NCI-H2107 (cell line): ENCODE results near the gene SND1.

ENCODE experiments used
- DNase-seq: peaks from one replicate; lab custom pipeline; 2025; lab: John Stamatoyannopoulos, UW

Gene SND1

GRCh38 chr7:127683776-127684681, 32.0 kb downstream of the SND1 start:
- DNase-seq = no peak

GRCh38 chr7:127689194-127689772, 37.3 kb downstream of the SND1 start:
- no peak for DNase-seq

GRCh38 chr7:127690337-127690736, 38.3 kb downstream of the SND1 start:
- no peak for DNase-seq

DNA sequence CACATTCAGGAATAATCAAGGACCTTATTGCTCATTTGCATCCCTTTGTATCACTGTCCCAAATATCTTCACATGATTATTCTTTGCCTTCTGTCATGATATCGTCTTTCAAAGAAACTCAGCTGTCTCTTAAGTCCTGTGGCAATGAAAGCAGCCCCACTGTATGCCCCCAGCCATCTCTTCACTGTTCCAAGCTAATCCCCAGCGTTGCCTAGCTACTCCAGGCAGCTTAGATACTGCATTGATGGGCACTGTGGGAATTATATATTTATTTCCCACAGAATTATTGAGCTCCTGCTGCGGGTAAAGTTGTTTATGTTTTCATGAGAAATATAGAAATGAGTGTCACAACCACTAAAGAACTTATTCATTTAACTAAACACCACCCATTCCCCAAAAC, 38.8 kb downstream of the SND1 start:
- DNase-seq = no peak

DNA sequence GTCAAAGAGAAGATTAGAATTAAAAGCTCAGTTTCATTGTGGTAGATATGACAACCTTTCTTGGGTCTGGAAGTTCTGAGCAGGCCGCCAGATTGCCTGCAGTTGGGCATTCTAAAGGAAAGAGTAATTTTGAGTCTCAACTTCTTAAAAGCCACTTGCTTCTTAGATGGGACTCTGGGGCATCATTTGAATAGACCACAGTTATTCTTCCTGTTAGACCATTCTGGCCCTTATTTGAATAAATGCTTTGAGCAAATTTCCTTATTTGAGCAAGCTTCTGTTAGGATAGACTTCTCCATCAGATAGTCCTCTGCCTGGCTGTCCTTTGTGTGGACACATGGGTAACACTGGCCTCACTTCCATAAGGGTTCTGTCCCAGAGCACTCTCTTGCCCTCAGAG, 40.2 kb downstream of the SND1 start:
- no peak for DNase-seq

GRCh38 chr7:127699853-127700252, 47.9 kb downstream of the SND1 start:
- DNase-seq = no peak

DNA sequence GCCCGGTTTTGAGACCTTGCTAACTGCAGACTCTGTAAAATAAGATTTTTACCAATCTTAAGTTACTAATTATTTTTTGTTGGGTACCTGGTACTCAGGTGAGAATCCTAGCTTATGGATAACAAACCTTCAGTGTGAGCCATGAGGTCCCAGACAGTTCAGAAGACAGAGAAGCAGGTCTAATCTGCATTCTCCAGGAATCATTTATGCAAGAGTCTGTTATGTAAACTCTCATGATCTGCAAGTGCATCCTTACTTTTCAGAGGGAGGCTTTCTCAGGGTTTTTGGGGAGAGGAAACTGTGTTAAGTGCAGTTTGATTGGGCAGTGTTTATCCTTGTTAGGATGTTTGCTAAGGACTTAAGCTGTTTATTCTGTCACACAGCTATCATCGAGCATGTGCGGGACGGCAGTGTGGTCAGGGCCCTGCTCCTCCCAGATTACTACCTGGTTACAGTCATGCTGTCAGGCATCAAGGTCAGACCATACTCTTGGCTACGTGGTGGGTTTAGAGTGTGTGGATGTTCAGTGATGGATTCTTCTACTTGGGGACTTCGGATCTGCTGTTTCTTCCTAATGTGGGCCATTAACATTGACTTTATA, 50.2 kb downstream of the SND1 start:
- no peak for DNase-seq

- no peak for DNase-seq
These were observed 50.9 kb downstream of the SND1 start for GRCh38 chr7:127702938-127703337.

DNA sequence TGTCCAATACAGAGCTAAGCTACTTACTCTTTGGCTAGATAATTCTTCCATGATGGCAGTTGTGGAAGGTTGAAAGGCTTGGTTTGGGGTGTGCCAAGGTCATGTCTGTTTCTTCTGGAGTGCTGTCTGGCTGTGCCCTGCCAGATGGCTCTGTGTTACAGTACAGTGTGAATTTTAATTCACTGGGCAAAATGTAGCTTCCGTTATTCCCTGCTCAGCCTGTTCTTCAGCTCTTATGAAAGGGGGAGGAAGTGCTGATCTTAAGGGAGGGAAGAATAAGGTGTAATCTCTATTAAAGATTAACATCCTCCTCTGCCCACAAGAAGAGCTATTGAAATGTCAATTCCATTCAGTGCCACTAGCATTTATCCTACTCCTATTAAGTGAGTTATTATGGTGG, 52.2 kb downstream of the SND1 start:
- DNase-seq = no peak

- no peak for DNase-seq
These were observed 53.5 kb downstream of the SND1 start for GRCh38 chr7:127705461-127705959.

DNA sequence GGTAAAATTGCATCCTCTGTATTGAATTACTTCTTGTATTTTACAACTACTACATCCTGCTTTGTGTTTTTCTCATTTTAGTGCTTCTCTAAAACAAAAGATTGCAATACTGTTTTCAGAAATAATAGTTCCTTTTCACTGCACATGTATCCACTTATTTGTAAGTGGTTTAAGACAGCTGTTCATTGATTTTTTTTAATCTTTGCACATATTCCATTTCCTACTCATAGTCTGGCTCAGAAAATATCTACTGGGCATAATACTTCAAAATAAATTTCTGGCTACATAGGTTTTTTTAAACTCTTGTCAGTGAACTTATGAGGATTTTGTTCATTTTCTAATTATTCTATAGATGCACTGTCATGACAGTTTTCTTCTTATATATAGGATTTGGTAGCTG, 54.8 kb downstream of the SND1 start:
- DNase-seq = no peak

- DNase-seq = no peak
These were observed 56.2 kb downstream of the SND1 start for GRCh38 chr7:127708201-127708600.

DNA sequence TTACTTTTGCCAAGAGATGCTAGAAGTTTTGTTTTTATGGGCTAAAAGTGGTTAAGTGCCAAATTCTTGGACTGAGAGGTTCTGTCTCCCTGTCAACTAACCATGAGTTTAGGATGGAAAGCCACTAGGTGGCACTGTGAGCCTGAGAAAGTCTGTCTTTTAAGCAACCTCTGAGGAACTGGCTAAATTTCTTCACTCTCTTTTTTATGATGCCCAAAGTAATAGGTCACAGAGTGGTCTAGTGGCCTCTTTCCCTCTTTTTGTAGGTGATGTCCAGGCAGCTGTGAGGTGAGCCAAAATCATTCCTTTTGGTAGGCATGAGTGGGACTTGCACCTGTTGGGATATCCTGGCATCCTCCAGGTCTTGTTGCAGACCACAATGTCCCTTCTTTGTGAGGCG, 56.8 kb downstream of the SND1 start:
- peak; percentile 25 for DNase-seq

- DNase-seq = no peak
These were observed 58.6 kb downstream of the SND1 start for GRCh38 chr7:127710635-127711034.

- no peak for DNase-seq
These were observed 59.9 kb downstream of the SND1 start for GRCh38 chr7:127711872-127712271.

DNA sequence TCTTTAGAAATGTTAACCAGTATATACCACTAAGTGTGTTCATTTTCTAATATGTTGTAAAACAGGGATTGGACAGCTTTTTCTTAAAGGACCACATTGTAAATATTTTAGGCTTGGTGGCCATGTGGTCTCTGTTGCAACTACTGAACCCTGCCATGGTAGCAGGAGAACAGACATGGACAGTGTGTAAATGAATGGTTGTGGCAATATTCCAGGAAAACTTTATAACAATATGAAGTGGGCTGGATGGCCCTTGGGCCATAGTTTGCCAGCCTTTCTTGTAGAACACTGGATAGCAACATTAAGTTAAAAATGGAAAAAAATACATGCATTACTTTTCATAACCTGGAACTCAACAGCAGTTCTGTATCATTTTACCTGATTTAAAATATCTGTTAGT, 61.0 kb downstream of the SND1 start:
- no peak for DNase-seq

DNA sequence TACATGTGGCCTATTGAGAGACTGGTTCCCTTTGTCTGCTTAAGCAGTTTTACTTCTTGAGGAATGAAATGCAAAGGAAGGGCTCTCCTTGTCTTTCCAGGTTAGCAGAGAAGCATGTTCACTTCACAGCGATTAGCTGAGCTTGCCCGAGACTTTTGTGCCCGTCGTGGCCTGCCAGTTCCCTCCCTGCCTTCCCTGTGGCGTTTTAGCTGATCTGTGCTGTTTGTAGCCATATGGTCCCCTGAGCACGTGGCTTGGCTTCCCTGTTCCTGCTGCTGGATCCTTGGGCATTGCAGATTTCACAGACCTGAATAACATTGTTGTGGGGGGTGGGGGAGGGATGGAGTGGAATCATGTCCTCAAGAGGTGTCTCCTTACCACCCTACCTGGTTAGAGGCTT, 61.8 kb downstream of the SND1 start:
- DNase-seq = no peak

DNA sequence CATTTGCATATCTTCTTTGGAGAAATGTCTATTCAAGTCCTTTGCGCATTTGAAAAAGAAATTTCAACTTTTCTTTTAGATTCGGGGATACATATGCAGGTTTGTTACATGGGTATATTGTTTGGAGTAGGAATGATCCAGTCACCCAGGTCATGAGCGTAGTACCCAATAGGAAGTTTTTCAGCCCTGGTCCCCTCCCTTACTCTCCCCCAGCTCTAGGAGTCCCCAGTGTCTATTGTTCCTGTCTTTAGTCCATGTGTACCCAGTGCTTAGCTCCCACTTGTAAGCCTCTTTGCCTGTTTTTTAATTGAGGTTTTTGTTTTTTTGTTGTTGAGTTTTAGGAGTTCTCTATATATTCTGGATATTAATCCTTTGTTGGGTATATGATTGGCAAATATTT, 63.3 kb downstream of the SND1 start:
- DNase-seq = no peak

DNA sequence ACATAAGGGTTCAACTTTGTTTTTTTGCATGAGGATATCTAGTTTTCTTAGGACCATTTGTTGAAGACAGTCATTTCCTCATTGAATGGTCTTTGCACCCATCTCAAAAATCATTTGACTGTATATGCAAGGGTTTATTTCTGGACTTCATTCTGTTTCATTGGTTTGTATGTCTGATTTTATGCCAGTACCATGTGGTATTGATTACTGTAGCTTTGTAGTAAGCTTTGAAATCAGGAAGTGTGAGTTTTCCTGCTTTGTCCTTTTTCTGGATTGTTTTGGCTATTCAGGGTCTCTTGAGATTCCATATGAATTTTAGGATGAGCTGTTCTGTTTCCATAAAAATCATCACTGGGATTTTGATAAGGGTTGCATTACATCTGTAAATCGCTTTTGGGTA, 63.9 kb downstream of the SND1 start:
- DNase-seq = no peak

- no peak for DNase-seq
These were observed 65.7 kb downstream of the SND1 start for GRCh38 chr7:127717502-127718339.

DNA sequence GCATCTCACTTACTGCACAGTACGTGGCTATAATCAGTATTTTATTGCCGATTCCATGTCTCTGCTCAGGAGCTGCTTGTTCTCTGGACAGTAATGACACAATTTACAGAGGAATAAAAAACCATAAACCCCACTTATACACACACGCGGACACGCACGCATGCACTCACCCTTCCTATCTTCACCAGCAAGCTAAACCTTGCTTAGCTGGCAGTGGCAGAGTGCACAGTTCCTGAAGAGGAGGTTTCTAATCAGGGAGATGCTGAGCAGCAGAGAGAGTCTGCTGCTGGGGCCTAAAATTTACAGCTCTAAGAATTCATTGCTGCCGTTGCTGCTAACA, 66.3 kb downstream of the SND1 start:
- no peak for DNase-seq

- no peak for DNase-seq
These were observed 74.5 kb downstream of the SND1 start for GRCh38 chr7:127726476-127726875.
